ENCODE measurements around the gene PITRM1.

DNA sequence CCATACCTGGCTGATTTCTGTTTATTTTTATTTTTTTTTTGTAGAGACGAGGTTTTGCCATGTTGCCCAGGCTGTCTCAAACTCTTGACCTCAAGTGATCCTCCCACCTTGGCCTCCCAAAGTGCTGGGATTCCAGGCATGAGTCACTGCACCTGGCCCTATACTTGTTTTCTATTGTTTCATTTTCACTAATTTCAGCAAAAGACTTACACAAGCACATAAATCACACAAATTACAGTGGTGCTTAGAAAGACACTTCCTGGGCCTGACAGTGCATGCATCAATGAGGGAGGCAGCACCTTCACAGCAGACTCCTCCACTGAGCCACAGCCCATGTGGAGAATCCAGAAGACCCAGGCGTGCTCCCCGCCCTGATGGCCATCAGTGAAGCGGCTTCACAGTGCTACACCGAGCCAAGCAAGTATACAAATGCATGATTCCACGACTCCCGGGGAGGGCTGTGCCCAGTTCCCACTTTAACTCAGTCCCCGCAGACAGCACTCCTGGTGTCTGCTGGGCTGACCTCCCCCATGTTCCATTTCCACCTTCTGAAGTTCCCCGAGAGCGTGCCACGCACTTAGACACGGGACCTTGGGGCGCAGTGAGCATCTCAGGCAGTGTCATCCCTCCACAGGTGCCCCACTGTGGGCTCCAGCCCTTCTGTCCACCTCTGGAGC, 20.6 kb downstream of the PITRM1 start:
- TF ChIP-seq POLR2A (IDR thresholded peaks at IDR 0.05) = no peak
- TF ChIP-seq, protein P1, sequence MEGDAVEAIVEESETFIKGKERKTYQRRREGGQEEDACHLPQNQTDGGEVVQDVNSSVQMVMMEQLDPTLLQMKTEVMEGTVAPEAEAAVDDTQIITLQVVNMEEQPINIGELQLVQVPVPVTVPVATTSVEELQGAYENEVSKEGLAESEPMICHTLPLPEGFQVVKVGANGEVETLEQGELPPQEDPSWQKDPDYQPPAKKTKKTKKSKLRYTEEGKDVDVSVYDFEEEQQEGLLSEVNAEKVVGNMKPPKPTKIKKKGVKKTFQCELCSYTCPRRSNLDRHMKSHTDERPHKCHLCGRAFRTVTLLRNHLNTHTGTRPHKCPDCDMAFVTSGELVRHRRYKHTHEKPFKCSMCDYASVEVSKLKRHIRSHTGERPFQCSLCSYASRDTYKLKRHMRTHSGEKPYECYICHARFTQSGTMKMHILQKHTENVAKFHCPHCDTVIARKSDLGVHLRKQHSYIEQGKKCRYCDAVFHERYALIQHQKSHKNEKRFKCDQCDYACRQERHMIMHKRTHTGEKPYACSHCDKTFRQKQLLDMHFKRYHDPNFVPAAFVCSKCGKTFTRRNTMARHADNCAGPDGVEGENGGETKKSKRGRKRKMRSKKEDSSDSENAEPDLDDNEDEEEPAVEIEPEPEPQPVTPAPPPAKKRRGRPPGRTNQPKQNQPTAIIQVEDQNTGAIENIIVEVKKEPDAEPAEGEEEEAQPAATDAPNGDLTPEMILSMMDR (IDR thresholded peaks at IDR 0.05) = no peak
